HG03175 (cell line): Measurements from ENCODE around the gene WASHC3.
"Not testable (repeated sequence)": the region's sequence is repeated elsewhere in the genome, so short reads cannot be mapped to it uniquely, and the experiment has no call there.

Experiments
- ATAC-seq: cut with Tn5 transposase; IDR thresholded peaks from one replicate; pipeline ENCODE4 v1.9.1; 2021; ENCODE audit warnings: mild to moderate bottlenecking, moderate library complexity; ENCODE audit not compliant: unreplicated experiment

Gene WASHC3

GRCh38 chr12:102061560-102062418 is at the start of gene WASHC3:
Gene WASHC3 (minus strand): TSS chr12:102061991. CDS start chr12:102061962, 29 bp downstream.
- peak; percentile 96 for ATAC-seq

- no peak for ATAC-seq
Observed at GRCh38 chr12:102110782-102111181, 49.0 kb upstream of the WASHC3 start.

DNA sequence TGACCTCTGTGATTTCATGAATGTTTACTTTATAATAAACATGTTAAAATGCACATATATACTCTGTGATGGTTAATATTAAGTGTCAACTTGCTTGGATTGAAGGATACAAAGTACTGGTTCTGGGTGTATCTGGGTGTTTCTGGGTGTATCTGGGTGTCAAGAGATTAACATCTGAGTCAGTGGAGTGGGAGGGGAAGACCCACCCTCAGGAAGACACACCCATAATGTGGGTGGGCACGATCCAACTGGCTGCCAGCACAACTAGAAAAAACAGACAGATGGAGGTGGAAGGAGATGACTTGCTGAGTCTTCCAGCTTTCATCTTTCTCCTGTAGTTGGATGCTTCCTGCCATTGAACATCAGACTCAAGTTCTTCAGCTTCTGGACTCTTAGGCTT is 46.2 kb upstream of the WASHC3 start:
- no peak for ATAC-seq

- ATAC-seq = no peak
Observed at GRCh38 chr12:102106905-102107304, 45.1 kb upstream of the WASHC3 start.

DNA sequence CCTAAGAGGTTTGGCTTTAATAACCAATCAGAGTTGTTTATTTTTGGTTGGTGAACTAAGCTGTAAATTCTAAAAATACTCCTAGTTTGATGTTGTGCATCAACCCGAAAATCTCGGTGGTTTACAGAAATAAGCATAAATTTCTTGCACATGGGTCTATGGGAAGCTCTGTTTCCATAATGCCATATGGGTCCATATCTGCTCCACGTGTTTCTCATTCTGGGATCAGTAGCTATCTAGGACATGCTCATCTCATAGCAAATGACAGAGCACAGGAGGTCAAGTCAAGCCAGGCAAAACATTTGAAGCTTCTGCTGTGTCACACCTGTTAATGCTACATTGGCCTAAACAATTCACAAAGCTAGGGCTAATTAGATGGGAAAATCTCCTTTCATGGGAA is 35.1 kb upstream of the WASHC3 start:
- no peak for ATAC-seq

DNA sequence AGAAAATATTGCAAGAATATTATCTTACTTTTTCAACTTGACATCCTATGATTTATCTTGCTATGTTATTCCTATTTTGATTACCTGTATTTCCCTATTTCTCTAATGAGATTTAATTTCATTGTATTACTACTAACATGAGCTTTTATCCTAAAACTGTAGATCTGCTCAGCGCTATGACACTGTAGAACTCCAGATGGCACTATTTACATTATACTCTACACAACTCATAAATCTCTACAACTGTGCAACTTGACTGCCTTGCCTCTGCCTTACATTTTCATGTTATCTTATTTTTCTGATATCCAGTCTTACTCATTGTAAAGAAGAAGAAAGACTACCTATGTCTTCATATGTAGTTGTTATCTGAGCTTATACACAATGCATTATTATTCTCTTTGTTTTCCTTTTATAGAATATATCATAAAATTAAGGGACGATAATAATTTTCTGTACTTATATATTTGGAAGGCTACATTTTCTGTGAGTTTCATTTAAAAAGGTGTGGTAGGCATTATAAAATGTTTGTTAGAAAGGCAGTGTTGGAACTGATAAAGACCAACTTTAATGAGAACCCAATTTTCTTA is 34.0 kb upstream of the WASHC3 start:
- peak; percentile 47 for ATAC-seq

- ATAC-seq = no peak
Observed at GRCh38 chr12:102093319-102093718, 31.5 kb upstream of the WASHC3 start.

- ATAC-seq = not testable (repeated sequence)
Observed at GRCh38 chr12:102089228-102089835, 27.5 kb upstream of the WASHC3 start.

GRCh38 chr12:102080842-102081241 is 19.1 kb upstream of the WASHC3 start:
- no peak for ATAC-seq

DNA sequence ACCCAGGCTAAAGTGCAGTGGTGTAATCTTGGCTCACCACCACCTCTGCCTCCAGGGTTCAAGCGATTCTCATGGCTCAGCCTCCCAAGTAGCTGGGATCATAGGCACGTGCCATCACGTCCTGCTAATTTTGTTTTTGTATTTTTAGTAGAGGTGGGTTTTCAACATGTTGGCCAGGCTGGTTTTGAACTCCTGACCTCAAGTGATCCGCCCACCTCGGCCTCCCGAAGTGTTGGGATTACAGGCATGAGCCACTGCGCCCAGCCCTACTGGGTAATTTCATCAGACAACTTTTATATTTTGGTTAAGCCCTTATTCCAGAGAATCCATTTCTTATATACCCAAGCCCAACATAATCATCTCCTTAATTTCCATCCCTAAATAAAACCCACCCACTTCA is 10.3 kb upstream of the WASHC3 start:
- ATAC-seq = not testable (repeated sequence)

- ATAC-seq = no peak
Observed at GRCh38 chr12:102069707-102070106, 7.9 kb upstream of the WASHC3 start.

DNA sequence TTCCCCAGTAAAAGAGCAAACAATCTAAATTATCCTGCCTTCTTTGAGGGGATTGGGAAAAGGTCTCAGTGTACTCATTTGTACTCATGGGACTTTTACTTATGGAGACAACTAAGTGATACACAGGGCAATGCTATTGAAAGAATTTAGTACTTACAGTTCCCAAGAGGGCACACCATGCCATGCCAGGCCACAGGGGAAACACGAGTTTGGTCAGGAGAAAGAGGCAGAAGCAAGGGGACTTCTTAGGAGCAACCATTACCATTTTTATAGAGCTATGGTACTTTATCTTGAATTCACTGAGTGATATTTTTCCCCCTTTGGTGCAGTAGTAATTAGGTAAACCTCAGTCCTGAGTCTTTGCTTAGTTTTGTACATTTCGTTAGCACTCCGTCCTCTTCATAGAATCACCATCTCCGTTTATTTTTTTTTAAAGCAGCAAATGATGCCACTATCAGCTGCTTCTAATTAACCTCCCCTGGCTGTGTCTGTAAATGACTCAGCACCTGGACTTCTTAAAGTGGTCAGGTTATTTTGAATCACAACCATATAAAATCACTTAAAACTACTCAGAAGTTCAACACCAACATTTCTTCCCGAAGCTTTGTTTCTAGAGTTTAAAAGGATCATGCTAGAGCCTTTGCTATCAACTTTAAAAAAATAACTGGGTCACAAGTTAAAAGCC is 5.9 kb upstream of the WASHC3 start:
- ATAC-seq = no peak

DNA sequence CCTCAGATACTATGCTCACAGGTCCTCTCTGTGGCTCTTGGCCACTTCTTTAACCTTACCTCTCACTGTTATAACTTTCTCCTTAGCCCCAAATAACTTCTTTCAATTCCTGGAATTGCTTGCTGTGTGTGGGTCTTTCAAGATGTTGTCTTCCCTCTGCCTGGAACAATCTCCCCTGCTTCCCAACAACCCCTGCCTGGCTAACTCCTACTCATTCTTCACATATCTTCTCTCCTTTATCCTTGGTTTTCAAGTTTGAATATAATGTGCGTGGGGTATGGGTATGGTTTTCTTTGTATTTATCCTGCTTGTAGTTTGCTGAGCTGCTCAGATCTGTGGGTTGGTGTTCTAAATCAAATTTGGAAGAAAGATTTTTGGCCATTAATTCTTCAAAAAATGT is 2.7 kb upstream of the WASHC3 start:
- ATAC-seq = no peak

DNA sequence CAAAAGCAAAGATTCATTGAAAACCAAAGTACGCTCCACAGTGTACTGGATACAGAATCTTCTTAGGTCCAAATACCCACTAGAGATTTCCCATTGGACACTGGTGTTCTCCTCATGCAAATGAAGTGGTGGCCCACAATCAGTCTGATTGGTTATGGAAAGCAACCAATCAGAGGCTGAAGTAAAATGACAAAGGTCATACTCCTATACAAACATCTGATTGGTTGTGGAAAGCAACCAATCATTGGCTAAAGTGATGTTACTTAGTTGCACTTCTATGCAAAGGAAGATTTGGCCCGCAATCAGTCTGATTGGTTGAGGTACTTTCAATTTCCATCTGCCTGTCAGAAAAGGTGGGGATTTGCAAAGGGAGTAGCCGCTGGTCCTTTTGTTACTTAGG is 1.3 kb upstream of the WASHC3 start:
- ATAC-seq = no peak

DNA sequence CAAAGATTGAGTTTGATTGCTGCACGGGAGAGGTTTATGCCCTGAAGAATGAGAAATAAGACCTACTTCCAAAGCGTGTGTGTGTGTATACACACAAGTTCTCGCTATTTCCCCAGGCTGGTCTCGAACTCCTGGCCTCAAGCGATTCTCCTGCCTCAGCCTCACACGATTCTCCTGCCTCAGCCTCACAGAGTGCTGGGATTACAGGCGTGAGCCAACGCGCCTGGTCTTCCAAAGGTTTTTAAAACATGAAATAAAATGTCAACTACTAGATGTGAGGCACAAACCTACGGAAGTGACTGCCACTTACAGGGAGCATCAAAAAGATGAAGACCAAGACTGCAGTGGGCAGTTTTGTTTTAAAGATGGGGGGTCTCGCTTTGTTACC is 622 bp upstream of the WASHC3 start:
- ATAC-seq = no peak

DNA sequence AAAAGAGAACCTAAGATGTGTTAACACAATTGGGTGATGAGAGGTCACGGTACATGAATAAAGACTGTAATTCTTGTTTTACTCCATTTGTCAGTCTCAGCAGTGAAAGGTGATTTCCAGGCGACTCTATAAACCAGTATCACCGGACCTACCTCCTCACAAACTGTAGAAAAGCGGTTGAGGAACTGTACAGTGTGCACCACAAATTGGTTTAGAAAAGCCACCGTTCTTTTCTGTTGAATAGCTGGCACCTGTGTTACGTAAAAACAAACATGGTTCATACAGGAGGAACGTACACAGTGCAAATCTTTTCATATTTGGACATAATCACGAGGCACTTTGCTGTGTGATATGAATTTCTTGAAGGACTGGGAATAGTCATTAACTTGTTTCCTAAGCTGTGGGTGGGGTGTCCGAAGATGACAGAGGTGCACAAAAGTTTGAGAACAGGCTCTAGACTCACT is 663 bp downstream of the WASHC3 start:
- ATAC-seq = peak; percentile 35

DNA sequence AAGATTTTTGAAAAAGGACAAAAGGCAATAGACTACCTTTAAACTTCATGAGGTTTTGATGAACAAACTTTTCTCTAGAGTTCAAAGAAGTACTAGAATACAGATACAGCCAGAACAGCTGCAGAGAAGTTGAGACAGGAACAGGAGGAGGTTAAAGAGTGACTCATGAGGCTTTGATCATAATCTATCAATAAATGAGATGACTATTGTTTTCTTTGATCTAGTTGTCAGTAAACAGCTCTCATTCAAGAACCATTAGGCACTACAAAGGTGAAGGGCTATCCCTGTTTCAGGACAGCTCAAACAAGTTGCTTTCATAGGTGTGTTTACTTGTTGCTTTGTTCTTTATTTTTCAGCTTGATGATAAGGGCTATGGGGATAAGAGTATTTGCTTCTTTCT is 2.4 kb downstream of the WASHC3 start:
- no peak for ATAC-seq

- no peak for ATAC-seq
Observed at GRCh38 chr12:102054345-102054744, 7.4 kb downstream of the WASHC3 start.

DNA sequence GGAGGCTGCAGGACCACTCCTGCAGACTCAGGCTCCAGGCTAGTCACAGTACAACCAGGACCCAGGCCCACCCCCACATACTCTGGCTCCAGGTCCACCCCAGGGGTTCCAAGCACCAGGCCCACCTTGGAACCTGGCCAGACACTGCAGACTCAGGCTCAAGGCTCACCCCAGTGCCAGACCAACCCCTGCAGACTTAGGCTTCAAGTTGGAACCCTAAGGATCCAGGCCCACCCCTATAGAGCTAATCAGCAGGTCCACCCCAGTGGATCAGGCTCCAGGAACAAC is 8.8 kb downstream of the WASHC3 start:
- no peak for ATAC-seq

DNA sequence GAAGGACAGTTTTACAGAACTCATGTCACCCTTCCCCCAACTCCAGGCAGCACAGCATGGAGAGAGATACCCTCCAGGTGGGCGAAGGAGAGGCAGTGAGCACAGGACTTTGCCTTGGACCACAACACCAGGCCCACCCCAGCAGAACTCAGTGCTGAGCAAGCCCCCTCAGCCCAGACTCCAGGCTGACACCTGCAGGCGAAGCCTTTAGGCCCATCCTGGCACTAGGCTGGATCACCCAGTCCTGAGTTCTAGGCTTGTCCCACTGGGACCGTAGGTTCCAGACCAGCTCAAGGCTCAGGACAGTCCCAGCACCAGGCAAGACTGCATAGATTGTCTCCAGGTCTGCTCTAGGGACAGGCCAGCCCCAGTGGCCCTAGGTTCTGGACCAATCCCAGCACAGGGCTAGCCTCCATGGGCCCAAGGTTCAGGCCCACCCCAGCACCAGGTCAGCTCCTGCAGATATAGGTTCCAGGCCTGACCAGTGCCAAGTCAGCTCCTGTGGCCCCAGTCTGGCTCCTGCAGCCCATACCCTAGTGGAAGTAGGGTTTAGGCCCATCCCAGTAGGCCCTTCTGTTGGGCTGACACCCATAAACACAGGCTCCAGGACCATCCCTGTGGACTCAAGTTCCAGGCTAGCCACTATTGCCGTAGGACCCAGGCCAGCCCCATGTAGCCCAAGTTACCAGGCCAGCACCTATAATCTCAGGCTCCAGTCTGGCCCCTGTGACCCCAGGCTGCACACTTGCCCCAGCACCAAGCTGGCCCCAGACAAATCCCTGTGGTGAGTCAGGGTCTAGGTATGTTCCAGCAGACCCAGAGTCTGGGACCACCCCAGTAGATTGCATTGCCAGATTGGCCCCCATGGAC is 9.4 kb downstream of the WASHC3 start:
- ATAC-seq = no peak
